ENCODE data around the gene GRID2.

Gene GRID2

DNA sequence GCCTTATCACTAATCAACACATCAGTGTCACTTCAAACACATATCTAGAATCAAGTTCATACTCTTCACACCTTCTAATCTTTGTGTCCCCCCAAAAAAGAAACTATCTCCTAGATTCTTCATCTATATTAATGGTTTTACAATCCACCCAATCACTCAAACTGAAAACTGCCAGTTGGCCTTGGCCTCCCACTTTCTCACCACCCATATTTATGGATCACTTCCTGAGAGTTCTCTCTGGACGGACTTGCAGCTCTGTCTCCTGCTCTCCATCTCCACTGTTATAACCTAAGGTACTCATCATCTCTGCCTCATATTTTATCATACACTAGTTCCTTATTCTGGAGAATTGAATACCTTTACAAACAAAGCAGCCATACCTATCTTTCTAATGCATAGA, 1418.7 kb downstream of the GRID2 start:
- in situ Hi-C loops (cut with HindIII; ENCODE audit: low sequenced_read_pairs), result no loop called here

- in situ Hi-C loops (cut with HindIII; ENCODE audit: low sequenced_read_pairs), result no loop called here
These were observed 1426.5 kb downstream of the GRID2 start for GRCh38 chr4:93730251-93730650.

- in situ Hi-C loops (cut with HindIII; ENCODE audit: low sequenced_read_pairs), result no loop called here
These were observed 1427.0 kb downstream of the GRID2 start for GRCh38 chr4:93730760-93731159.

DNA sequence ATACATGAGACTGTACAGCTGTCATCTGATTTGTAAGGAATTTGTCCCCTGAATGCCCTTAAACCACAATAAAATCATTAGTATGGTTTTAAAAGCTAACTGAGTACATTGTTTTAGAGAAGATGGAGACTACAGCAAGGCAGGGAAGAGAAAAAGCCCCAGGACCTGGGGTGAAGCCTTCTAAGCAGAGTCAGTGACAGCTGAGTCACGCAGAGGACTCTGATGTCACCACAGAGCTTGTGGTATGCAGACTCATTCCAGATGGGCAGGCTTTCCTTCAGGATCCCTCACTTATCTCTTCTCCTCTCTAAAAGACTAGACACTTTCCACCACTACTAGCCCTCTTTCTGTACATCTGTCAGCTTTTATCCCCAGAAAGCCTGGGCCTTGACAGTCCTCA, 1427.7 kb downstream of the GRID2 start:
- in situ Hi-C loops (cut with HindIII; ENCODE audit: low sequenced_read_pairs), result no loop called here

DNA sequence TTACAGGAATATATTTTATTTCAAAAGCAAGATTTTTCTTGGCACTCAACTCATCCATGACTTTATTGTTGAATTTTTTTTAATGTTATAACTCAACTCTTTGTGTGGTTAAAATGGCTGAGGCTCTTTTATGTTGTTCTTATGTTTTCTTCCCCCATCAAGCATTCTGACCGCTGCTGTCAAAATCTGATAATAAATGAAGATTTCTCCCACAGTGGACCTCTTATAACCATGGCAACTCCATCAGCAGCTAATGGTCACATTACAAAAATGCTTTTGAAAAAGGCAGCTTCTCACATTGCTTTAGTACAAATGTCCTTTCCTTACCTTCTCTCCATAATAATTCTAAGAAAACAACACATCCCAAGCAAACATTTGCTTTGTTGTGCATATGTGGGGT, 1428.7 kb downstream of the GRID2 start:
- in situ Hi-C loops (cut with HindIII; ENCODE audit: low sequenced_read_pairs), result no loop called here

DNA sequence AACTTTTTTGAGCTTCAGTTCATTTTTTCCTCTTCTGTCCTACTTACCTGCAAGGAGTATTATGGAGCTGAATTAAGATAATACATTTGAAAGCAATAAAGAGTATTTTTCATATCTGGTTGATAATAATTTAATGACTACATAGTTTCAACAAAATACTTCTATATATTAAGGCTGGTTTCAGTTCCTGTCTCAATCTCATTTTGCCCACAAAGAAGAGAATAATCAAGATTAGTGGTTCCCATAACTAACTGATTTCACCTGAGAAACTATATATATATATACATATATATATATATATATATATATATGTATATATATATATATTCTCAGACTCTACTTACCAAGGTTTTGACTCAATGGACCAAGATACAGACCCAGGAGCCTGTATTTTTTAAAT, 1437.1 kb downstream of the GRID2 start:
- in situ Hi-C loops (cut with HindIII; ENCODE audit: low sequenced_read_pairs), result no loop called here

- in situ Hi-C loops (cut with HindIII; ENCODE audit: low sequenced_read_pairs), result no loop called here
These were observed 1439.3 kb downstream of the GRID2 start for GRCh38 chr4:93743022-93743421.

DNA sequence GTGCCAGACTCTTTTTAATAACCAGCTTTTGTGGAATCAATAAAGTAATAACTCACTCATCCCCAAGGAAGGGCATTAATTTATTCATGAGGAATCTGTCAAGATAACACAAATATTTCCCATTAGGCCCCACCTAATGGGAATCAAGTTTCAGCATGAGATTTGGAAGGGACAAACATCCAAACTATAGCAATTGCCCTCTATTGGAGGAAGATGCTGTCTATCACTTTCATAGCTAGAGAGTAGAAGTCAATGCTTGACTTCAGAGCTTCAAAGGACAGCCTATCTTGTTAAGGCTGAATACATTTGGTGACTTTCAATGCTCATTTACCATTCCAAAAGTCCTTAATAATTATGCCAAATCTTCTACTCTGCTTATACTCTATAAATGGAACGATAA, 1439.9 kb downstream of the GRID2 start:
- in situ Hi-C loops (cut with HindIII; ENCODE audit: low sequenced_read_pairs), result no loop called here

DNA sequence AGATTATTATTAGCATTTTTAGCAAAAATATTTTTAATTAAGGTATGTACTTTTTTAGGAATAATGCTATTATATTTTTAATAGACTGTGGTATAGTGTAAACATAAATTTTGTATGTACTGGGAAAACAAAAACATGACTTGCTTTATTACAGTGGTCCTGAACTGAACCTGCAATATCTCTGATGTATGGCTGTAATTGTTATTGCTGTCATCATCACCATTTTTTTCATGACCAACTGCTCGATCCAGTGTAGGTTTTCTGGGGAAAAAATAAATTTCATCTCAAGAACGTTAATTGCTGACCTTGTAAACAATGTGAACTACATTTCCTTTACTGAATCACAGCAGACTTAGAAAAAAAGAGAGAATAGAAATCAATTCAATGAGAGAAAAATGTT, 1441.2 kb downstream of the GRID2 start:
- in situ Hi-C loops (cut with HindIII; ENCODE audit: low sequenced_read_pairs), result no loop called here

DNA sequence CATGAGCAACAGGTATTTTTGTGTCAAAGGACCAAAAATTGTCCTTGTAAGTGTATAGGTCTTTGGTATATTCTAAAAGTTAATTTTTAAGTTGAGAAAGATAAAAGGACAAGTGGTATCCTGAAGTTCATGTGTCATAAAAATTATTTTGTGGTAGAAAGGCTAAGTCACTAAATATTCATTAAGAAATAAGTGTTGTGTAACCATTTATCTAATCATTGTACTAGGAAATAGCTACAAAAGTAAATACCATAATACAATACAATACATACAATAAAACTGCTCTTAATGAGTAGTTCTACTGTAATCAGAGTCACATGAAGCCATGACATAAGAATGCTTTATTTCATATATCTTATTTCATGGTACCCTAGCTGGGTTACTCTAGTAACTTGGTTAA, 1442.3 kb downstream of the GRID2 start:
- in situ Hi-C loops (cut with HindIII; ENCODE audit: low sequenced_read_pairs), result no loop called here

GRCh38 chr4:93747220-93747619, 1443.5 kb downstream of the GRID2 start:
- in situ Hi-C loops (cut with HindIII; ENCODE audit: low sequenced_read_pairs), result no loop called here

DNA sequence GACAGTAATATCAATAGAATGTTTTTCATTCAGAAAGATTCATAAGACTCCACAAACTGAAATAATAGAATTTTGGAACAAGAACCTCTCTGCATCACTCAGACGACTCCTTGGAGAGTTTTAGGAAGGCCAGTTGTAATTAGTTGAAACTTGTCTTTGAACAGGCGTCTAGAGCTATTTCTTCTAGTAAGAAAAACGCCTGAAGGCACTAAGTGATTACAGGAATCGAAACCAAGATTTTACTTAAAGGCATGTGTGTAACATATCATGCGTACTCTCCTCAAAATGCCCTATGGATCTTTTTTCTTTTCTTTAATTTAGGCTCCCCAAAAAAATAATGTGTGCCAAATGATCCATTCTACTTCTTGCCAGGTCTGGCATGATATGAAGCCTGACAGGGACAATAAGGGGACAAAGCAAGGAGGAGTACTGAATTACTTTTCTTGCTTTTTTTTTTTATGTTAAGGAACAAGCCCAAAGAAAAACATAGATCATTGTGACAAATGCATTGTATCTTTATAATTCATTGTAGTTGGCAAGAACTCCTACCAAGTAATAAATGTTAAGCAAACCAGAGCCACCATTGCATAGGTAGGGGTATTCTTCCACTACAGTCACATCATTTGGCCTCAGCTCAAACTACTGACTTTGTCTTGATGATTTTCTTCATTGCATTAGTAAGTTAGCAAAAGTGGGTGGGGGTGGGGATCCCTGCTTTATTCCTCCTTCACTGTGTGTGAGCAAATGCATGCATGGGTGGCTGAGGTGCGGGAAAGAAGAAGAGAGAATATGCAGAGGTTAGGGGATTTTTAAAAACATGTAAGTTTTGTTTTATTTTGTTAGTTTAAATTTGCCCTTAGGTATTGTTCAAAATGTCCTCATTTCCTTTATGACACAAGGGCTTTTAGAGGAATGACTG, 1444.9 kb downstream of the GRID2 start:
- in situ Hi-C loops (cut with HindIII; ENCODE audit: low sequenced_read_pairs), result no loop called here

DNA sequence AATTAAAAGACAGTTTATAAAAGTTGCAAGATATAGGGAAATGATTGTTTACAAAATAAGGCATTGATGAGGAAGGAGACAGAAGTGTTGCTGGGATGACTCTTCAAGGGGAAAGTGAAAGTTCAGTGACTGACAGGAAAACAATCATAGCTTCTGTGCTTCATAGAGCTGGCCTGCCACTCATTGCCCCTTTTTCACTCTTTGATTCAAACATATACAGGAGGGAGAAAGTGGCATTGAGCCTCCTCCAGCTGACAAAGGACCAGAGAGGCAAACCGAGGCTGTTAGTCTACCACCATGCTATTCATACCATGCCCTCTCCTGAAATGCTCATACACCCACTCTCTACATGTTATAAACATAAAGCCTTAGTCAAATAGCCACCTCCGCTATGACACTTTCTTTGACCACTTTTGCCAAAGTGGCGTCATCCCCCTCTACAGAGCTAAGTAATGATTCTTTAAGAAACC, 1445.6 kb downstream of the GRID2 start:
- in situ Hi-C loops (cut with HindIII; ENCODE audit: low sequenced_read_pairs), result no loop called here

DNA sequence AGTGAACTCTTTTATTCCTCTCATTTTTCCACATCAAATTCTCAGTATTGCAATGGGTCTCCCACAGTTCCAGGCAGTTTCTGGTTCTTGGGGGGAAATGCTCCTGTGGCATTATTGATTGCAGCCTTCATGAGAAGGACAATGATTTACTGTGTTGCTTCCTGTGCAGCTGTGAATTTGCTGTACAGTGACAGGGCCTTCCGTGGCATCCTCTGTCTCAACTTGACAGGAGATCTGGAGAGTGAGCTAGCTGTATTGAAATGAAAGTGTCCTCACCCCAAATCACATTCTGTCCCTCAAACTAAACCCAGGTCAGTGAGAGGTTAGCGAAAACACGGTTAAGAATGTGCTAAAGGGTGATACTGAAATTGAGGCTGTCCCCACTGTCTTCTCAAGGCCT, 1447.6 kb downstream of the GRID2 start:
- in situ Hi-C loops (cut with HindIII; ENCODE audit: low sequenced_read_pairs), result no loop called here

DNA sequence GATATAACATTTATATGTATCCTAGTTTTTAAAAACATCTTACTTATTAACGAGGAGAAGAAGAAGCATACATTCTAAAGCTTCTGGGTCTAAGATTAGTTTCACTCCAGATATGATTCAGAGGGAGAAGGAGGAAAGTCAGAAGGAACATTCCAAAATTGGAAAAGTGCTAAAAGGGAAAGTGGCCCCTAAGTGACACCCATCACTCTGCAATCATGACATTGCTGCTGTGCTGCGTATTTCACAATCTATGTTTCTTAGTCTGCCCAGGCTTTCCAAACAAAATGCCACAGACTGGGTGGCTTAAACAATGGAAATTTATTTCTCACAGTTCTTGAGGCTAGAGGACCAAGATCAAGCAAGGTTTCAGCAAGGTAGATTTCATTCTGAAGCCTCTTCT, 1452.3 kb downstream of the GRID2 start:
- in situ Hi-C loops (cut with HindIII; ENCODE audit: low sequenced_read_pairs), result no loop called here

GRCh38 chr4:93759506-93759905, 1455.7 kb downstream of the GRID2 start:
- in situ Hi-C loops (cut with HindIII; ENCODE audit: low sequenced_read_pairs), result no loop called here

GRCh38 chr4:93760284-93760683, 1456.5 kb downstream of the GRID2 start:
- in situ Hi-C loops (cut with HindIII; ENCODE audit: low sequenced_read_pairs), result no loop called here

GRCh38 chr4:93761286-93761685, 1457.5 kb downstream of the GRID2 start:
- in situ Hi-C loops (cut with HindIII; ENCODE audit: low sequenced_read_pairs), result no loop called here

DNA sequence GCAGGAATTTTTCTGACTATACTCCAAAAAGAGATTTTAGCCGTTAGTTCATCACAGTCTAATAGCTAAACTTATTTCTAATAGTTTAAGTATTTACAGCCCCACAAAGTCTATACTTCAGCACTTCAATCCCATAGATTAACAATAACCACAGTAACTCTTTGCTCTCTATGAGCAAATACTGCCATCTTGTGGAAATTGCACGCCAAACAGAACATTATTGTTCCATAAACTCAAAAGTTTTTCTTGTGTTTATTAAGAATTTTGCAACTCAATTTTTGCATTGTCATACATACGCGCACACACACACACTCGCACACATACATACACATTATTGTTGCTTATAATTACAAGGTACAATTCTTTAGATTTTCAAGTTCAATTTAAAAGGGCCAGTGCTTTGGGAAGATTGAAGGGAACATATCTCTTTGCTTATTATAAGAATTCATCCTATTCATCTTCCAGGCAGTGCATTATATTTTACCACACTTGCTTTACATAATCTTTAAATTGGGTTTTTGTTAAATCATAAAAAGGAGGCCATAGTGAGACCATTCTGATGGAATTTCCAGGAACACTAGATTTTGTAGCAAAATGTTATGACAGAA, 1461.0 kb downstream of the GRID2 start:
- in situ Hi-C loops (cut with HindIII; ENCODE audit: low sequenced_read_pairs), result no loop called here

DNA sequence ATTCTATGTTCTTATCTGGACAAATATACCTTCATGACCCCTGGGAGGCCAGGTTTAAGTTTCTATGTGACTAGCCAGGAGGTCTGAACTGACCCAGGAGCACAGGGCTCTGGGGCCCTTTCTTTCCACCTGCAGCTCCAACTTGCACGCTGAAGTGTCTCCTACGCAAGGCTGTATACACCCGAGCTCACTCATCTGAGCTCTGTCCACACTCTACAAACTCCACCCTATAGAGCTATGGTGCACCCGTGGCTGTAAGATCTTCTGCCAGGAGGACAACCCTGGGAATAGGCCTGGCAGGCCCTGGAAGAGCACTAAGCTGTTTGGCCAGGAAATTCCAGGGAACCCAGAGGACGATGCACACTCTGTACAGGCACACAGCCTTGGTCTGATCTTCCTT, 1464.2 kb downstream of the GRID2 start:
- in situ Hi-C loops (cut with HindIII; ENCODE audit: low sequenced_read_pairs), result no loop called here

DNA sequence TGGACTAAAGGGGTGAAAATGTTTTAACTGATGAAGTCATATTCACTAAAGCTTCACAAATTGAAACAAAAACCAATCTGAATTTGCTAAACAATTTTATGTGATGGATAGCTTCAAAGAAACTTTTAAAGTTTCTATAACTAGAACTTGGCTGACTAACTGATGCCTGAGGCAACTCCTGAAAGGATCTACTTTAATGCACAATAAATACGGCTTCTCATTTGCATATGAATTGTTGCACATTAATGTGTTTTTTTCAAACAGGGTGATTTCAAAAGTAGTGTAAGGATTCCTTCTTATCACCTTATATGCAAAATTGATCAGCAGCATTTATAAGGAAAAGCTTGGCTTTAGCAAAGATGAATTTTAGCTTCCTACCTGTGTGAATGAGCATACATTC, 1466.4 kb downstream of the GRID2 start:
- in situ Hi-C loops (cut with HindIII; ENCODE audit: low sequenced_read_pairs), result no loop called here

- in situ Hi-C loops (cut with HindIII; ENCODE audit: low sequenced_read_pairs), result no loop called here
These were observed 1468.1 kb downstream of the GRID2 start for GRCh38 chr4:93771640-93772411.
